ENCODE data around the gene NYAP1.
"Not testable (repeated sequence)": the region's sequence is repeated elsewhere in the genome, so short reads cannot be mapped to it uniquely, and the experiment has no call there.

The NYAP1 gene

DNA sequence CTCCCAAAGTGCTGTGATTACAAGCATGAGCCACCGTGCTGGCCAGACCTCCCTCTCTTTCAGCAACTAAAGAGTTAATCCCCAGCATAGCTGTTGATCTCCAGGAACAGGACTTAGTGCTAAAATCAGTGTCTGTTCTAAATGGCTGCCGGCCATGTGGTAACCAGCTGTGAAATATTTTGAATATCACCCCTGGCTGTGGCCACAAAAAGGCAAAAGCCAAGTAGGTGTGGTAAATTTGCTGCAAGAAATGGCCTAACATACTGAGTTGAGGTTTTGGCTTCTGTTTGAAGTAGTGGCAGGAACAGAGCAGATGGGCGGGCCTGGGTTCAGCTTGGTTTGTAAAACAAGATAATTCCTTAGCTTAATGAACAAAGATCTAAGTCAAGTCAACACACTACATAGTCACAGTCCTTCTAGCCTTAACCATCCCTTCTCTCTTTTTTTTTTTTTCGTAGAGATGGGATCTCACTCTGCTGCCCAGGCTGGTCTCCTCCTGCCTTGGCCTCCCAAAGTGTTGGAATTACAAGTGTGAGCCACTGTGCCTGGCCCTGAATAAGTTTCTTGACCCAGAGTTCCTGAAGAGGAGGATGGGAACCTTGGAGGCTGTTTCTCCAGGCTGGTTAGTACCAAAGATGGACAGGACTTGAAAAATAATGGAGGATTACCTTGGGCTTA, 32.5 kb downstream of the NYAP1 start:
- no peak for DNase-seq

- no peak for DNase-seq
Observed at GRCh38 chr7:100517305-100517704, 33.6 kb downstream of the NYAP1 start.

DNA sequence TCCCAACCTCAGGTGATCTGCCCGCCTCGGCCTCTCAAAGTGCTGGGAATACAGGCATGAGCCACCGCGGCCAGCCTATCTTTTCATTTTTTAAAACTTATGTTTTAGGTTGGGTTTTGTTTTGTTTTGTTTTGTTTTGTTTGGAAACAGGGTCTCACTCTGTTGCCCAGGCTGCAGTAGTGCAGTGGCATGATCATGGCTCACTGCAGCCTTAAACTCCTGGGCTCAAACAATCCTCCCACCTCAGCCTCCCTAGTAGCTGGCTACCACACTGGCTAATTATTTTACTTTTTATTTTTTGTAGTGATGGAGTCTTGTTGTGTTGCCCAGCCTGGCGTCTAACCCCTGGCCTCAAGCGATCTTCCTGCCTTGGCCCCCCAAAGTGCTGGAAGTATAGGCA, 35.9 kb downstream of the NYAP1 start:
- no peak for DNase-seq

GRCh38 chr7:100520138-100520537, 36.4 kb downstream of the NYAP1 start:
- no peak for DNase-seq

DNA sequence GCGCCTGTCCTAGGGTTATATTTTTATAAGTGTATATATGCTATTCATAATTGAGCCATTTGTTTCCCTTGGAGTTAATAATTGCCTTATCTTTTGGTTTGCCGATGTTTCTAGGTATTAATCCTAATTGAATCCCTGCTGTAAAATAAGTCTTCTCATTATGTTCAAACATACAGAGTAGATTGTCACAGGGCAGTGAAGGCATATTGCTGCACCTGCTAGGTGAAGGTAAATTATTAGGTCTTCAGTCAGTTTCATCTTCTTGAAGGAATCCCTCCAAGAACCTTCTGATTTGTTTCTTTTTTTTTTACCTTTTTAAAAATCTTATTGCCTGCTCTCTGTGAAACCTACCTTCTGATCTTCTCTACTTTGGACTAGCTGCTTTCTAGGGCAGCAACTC, 37.3 kb downstream of the NYAP1 start:
- DNase-seq: no peak

GRCh38 chr7:100521909-100522593, 38.3 kb downstream of the NYAP1 start:
- not testable (repeated sequence) for DNase-seq

- DNase-seq: not testable (repeated sequence)
Observed at GRCh38 chr7:100523192-100523591, 39.5 kb downstream of the NYAP1 start.

DNA sequence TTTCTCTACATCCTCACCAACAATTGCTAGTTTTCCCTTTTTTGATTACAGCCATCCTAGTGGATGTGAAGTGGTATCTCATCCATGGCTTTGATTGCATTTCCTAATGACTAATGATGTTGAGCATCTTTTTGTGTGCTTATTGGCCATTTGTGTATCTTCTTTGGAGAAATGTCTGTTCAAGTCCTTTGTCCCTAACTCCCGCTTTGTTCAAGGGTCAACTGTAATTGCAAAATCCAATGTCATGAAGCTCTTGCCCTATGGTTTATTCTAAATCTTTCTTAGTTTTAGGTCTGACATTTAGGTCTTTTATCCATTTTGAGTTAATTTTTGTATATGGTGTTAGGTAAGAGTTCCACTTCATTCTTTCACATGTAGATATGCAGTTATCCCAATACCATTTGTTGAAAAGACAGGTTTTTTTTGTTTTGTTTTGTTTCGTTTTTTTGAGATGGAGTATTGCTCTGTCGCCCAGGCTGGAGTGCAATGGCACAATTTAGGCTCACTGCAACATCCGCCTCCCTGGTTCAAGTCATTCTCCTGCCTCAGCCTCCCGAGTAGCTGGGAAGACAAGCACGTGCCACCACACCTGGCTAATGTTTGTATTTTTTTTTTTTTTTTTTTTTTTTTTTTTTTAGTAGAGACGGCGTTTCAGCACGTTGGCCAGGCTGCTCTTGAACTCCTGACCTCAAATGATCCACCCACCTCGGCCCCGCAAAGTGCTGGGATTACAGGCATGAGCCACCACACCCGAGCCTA, 44.6 kb downstream of the NYAP1 start:
- not testable (repeated sequence) for DNase-seq

DNA sequence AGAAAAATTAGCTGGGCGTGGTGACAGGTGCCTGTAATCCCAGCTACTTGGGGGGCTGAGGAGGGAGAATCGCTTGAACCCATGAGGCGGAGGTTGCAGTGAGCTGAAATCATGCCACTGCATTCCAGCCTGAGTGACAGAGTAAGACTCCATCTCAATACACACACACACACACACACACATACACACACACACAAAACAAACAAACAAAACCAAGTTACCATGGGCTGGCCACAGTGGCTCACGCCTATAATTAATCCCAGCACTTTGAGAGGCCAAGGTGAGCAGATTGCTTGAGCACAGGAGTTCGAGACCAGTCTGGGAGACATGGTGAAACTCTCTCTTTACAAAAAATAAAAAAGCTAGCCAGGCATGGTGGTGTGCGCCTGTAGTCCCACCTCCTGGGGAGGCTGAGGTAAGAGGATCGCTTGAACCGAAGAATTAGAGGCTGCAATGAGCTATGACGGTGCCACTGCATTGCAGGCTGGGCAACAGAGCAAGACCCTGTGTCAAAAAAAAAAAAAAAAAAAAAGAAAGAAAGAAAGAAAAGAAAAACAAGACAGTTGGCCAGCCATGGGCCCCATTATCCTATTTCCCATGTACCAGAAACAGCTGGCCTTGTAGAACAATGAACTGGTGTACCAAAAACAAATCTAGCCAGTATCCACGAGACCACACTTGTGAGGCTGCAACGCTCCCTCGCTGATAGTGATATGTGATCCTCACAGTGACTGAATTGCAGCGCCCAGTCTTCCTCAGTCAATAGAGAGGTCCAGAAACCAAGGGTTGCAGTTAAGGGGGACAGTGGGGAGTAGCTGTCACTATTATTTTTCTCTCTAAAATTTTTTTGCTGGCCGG, 48.7 kb downstream of the NYAP1 start:
- DNase-seq: no peak

- not testable (repeated sequence) for DNase-seq
Observed at GRCh38 chr7:100535982-100536381, 52.3 kb downstream of the NYAP1 start.

- DNase-seq: not testable (repeated sequence)
Observed at GRCh38 chr7:100536695-100537094, 53.0 kb downstream of the NYAP1 start.

- no peak for DNase-seq
Observed at GRCh38 chr7:100538348-100538653, 54.6 kb downstream of the NYAP1 start.

- DNase-seq: peak; percentile 100
Observed at GRCh38 chr7:100538654-100539435, 55.1 kb downstream of the NYAP1 start, which contains the start of gene AGFG2. TSS of gene AGFG2 (plus strand) at chr7:100539203. CDS start at chr7:100539347, 144 bp downstream.

DNA sequence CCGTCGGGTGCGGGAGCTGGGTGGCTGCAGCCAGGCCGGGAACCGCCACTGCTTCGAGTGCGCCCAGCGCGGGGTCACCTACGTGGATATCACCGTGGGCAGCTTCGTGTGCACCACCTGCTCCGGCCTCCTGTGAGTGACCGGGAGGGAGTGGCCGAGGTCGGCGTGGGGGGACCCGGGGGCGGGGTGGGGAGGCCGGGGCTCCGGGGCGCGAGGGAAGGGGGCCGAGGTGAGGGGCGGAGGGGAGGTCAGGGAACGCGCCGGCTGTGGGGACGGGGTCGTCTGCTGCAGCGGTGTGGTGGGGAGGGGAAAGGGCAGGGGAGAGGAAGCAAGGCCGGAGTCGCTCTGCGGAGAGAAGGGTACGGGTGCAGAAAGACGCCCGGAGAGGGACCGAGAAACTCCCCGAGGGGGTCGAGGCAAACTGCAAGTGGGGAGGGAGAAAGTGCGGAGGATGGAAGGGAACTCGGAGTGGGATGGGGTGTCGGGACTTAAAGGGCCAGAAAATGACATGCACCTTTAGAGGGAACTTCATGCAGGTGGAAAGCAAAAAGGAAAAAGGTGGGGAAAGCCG, 55.8 kb downstream of the NYAP1 start:
- DNase-seq: no peak

DNA sequence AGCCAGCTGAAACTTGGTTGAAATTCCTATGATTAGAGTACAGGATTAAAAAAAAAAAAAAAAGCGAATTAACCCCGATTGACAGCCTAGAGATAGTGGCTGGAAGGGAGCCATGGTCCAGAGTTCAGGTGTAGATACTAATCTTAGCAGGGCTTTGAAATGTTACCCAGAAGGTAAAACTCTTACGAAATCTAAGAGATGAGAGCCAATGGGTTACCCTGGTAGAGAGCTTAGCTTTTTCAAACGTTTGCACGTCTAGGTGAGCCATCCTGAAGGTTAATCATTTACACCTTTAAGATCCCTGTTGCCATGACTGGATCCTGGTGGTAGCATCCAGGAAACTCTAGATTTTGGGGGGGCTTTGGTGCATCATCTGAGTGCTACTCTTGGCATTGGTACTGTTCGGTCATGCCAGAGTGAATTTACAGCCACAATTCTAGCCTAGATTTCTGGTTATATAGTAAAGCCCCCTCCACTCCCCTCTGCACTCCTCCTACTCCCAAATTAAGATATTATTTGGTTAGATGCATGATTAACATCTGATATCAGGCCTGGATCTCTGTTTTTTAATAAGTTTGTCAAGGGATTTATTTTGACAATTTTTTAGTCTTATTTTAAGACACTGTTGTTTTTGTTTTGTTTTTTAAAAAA, 56.5 kb downstream of the NYAP1 start:
- no peak for DNase-seq

- peak; percentile 45 for DNase-seq
Observed at GRCh38 chr7:100541309-100541708, 57.6 kb downstream of the NYAP1 start.

GRCh38 chr7:100543586-100543985, 59.9 kb downstream of the NYAP1 start:
- no peak for DNase-seq

GRCh38 chr7:100544386-100544785, 60.7 kb downstream of the NYAP1 start:
- no peak for DNase-seq
